ENCODE results near the gene TAF1.
"Not testable (repeated sequence)": the region's sequence is repeated elsewhere in the genome, so short reads cannot be mapped to it uniquely, and the experiment has no call there.

The TAF1 gene

GRCh38 chrX:71504346-71504745 is 138.2 kb downstream of the TAF1 start:
- WGBS, 2 donors (ENCODE audit: extremely low coverage in 2 of 2, insufficient read length in 2 of 2, insufficient replicate concordance in 1 of 2): no CpG with 5 or more reads among the region's 1 CpG
- no peak overlapping the region for H4K8ac ChIP-seq (ENCODE audit: low read depth, low read length)
- no peaks in the 10 kb centered on the region for H3K27me3 ChIP-seq (ENCODE audit: control insufficient read depth in 3 of 3, insufficient read depth in 3 of 3, low read depth in 1 of 3, low read length in 3 of 3)
- no peaks in the 10 kb centered on the region for H3K4me1 ChIP-seq (ENCODE audit: control insufficient read depth in 2 of 2, insufficient read depth in 1 of 2, low read depth in 1 of 2, low read length in 2 of 2)
- H2BK12ac ChIP-seq (ENCODE audit: low read length): no peak overlapping the region
- H3K9me3 ChIP-seq (replicated peaks in 1 of 2; ENCODE audit: control insufficient read depth in 2 of 2, insufficient read depth in 1 of 2, low read depth in 1 of 2, low read length in 2 of 2): no peaks in the 10 kb centered on the region
- no peaks in the 10 kb centered on the region for H3K79me1 ChIP-seq (ENCODE audit: low read depth, low read length)
- H3K27ac ChIP-seq (replicated peaks; ENCODE audit: low read length): no peak overlapping the region
- H2BK120ac ChIP-seq (ENCODE audit: low read depth, low read length): no peak overlapping the region
- H3K4ac ChIP-seq (ENCODE audit: low read length): no peak overlapping the region
- H3K36me3 ChIP-seq (replicated peaks in 1 of 2; ENCODE audit: control insufficient read depth in 2 of 2, insufficient read depth in 2 of 2, low read length in 2 of 2): no peaks in the 10 kb centered on the region
- H3K4me2 ChIP-seq (ENCODE audit: insufficient read depth, low read length, poor library complexity, severe bottlenecking): no peak overlapping the region
- H4K91ac ChIP-seq (ENCODE audit: low read depth, low read length, poor library complexity): no peak overlapping the region
- H2AFZ ChIP-seq (ENCODE audit: low read length): no peak overlapping the region
- no peak for DNase-seq (ENCODE audit: low spot score)
- no peak overlapping the region for H2BK15ac ChIP-seq (ENCODE audit: low read length)
- H3K9ac ChIP-seq (ENCODE audit: low read depth, low read length, poor library complexity): no peak overlapping the region
- no peak overlapping the region for H3K14ac ChIP-seq (ENCODE audit: low read length)
- H3K18ac ChIP-seq (ENCODE audit: low read length): no peak overlapping the region
- H3K23ac ChIP-seq (ENCODE audit: low read depth, low read length, poor library complexity): no peak overlapping the region
- no peak overlapping the region for H3K4me3 ChIP-seq (ENCODE audit: low read length in 2 of 2)
- no peak overlapping the region for H2AK5ac ChIP-seq (ENCODE audit: low read depth, low read length)
- no peak overlapping the region for H2BK5ac ChIP-seq (ENCODE audit: low read length)

GRCh38 chrX:71509289-71509688 is 143.1 kb downstream of the TAF1 start:
- no peak overlapping the region for H2BK15ac ChIP-seq (ENCODE audit: low read length)
- no peak for DNase-seq (ENCODE audit: low spot score)
- no peak overlapping the region for H4K8ac ChIP-seq (ENCODE audit: low read depth, low read length)
- no peak overlapping the region for H2AFZ ChIP-seq (ENCODE audit: low read length)
- no peak overlapping the region for H3K23ac ChIP-seq (ENCODE audit: low read depth, low read length, poor library complexity)
- no peak overlapping the region for H2BK120ac ChIP-seq (ENCODE audit: low read depth, low read length)
- no peak overlapping the region for H3K4me2 ChIP-seq (ENCODE audit: insufficient read depth, low read length, poor library complexity, severe bottlenecking)
- H3K4ac ChIP-seq (ENCODE audit: low read length): no peak overlapping the region
- no peaks in the 10 kb centered on the region for H3K27me3 ChIP-seq (ENCODE audit: control insufficient read depth in 3 of 3, insufficient read depth in 3 of 3, low read depth in 1 of 3, low read length in 3 of 3)
- no peak overlapping the region for H3K18ac ChIP-seq (ENCODE audit: low read length)
- no peaks in the 10 kb centered on the region for H3K4me1 ChIP-seq (ENCODE audit: control insufficient read depth in 2 of 2, insufficient read depth in 1 of 2, low read depth in 1 of 2, low read length in 2 of 2)
- no peak overlapping the region for H2BK12ac ChIP-seq (ENCODE audit: low read length)
- no peaks in the 10 kb centered on the region for H3K9me3 ChIP-seq (replicated peaks in 1 of 2; ENCODE audit: control insufficient read depth in 2 of 2, insufficient read depth in 1 of 2, low read depth in 1 of 2, low read length in 2 of 2)
- no peak overlapping the region for H2BK5ac ChIP-seq (ENCODE audit: low read length)
- no peak overlapping the region for H3K4me3 ChIP-seq (ENCODE audit: low read length in 2 of 2)
- H3K36me3 ChIP-seq (replicated peaks in 1 of 2; ENCODE audit: control insufficient read depth in 2 of 2, insufficient read depth in 2 of 2, low read length in 2 of 2): no peaks in the 10 kb centered on the region
- H2AK5ac ChIP-seq (ENCODE audit: low read depth, low read length): no peak overlapping the region
- no CpG with 5 or more reads among the region's 1 CpG for WGBS, 2 donors (ENCODE audit: extremely low coverage in 2 of 2, insufficient read length in 2 of 2, insufficient replicate concordance in 1 of 2)
- H3K14ac ChIP-seq (ENCODE audit: low read length): no peak overlapping the region
- H4K91ac ChIP-seq (ENCODE audit: low read depth, low read length, poor library complexity): no peak overlapping the region
- no peak overlapping the region for H3K27ac ChIP-seq (replicated peaks; ENCODE audit: low read length)
- no peak overlapping the region for H3K9ac ChIP-seq (ENCODE audit: low read depth, low read length, poor library complexity)
- H3K79me1 ChIP-seq (ENCODE audit: low read depth, low read length): no peaks in the 10 kb centered on the region

GRCh38 chrX:71510161-71510560 is 144.0 kb downstream of the TAF1 start:
- Histone ChIP-seq H2BK15ac (ENCODE audit: low read length) (no peak overlapping the region), H3K9me3 (replicated peaks in 1 of 2; ENCODE audit: control insufficient read depth in 2 of 2, insufficient read depth in 1 of 2, low read depth in 1 of 2, low read length in 2 of 2) (no peaks in the 10 kb centered on the region)

GRCh38 chrX:71513731-71514130 is 147.6 kb downstream of the TAF1 start:
- H2BK120ac ChIP-seq (ENCODE audit: low read depth, low read length); H2AK5ac ChIP-seq (ENCODE audit: low read depth, low read length); H3K9me3 ChIP-seq (replicated peaks in 1 of 2; ENCODE audit: control insufficient read depth in 2 of 2, insufficient read depth in 1 of 2, low read depth in 1 of 2, low read length in 2 of 2); H2AFZ ChIP-seq (ENCODE audit: low read length); H3K4me3 ChIP-seq (ENCODE audit: low read length in 2 of 2); H3K36me3 ChIP-seq (replicated peaks in 1 of 2; ENCODE audit: control insufficient read depth in 2 of 2, insufficient read depth in 2 of 2, low read length in 2 of 2); H3K79me1 ChIP-seq (ENCODE audit: low read depth, low read length); H4K8ac ChIP-seq (ENCODE audit: low read depth, low read length); H4K91ac ChIP-seq (ENCODE audit: low read depth, low read length, poor library complexity); H2BK12ac ChIP-seq (ENCODE audit: low read length); H3K27ac ChIP-seq (replicated peaks; ENCODE audit: low read length); H3K27me3 ChIP-seq (ENCODE audit: control insufficient read depth in 3 of 3, insufficient read depth in 3 of 3, low read depth in 1 of 3, low read length in 3 of 3); H2BK15ac ChIP-seq (ENCODE audit: low read length); H3K18ac ChIP-seq (ENCODE audit: low read length); H3K4me1 ChIP-seq (ENCODE audit: control insufficient read depth in 2 of 2, insufficient read depth in 1 of 2, low read depth in 1 of 2, low read length in 2 of 2); DNase-seq (ENCODE audit: low spot score); H3K4me2 ChIP-seq (ENCODE audit: insufficient read depth, low read length, poor library complexity, severe bottlenecking); H3K9ac ChIP-seq (ENCODE audit: low read depth, low read length, poor library complexity); H3K14ac ChIP-seq (ENCODE audit: low read length); H2BK5ac ChIP-seq (ENCODE audit: low read length); H3K4ac ChIP-seq (ENCODE audit: low read length); H3K23ac ChIP-seq (ENCODE audit: low read depth, low read length, poor library complexity): not testable (repeated sequence)
- WGBS, 2 donors (ENCODE audit: extremely low coverage in 2 of 2, insufficient read length in 2 of 2, insufficient replicate concordance in 1 of 2): no CpG with 5 or more reads among the region's 4 CpGs

More at GRCh38 chrX:71510161-71510560, 144.0 kb downstream of the TAF1 start:
- Histone ChIP-seq H4K91ac (ENCODE audit: low read depth, low read length, poor library complexity) (no peak overlapping the region), H3K4me1 (ENCODE audit: control insufficient read depth in 2 of 2, insufficient read depth in 1 of 2, low read depth in 1 of 2, low read length in 2 of 2) (no peaks in the 10 kb centered on the region), H3K18ac (ENCODE audit: low read length) (no peak overlapping the region), H3K23ac (ENCODE audit: low read depth, low read length, poor library complexity) (no peak overlapping the region), H3K27me3 (ENCODE audit: control insufficient read depth in 3 of 3, insufficient read depth in 3 of 3, low read depth in 1 of 3, low read length in 3 of 3) (no peaks in the 10 kb centered on the region), H3K4ac (ENCODE audit: low read length) (no peak overlapping the region), H2BK120ac (ENCODE audit: low read depth, low read length) (no peak overlapping the region), H3K36me3 (replicated peaks in 1 of 2; ENCODE audit: control insufficient read depth in 2 of 2, insufficient read depth in 2 of 2, low read length in 2 of 2) (no peaks in the 10 kb centered on the region), H2AFZ (ENCODE audit: low read length) (no peak overlapping the region), H3K9ac (ENCODE audit: low read depth, low read length, poor library complexity) (no peak overlapping the region), H2AK5ac (ENCODE audit: low read depth, low read length) (no peak overlapping the region), H3K79me1 (ENCODE audit: low read depth, low read length) (no peaks in the 10 kb centered on the region), H3K4me3 (ENCODE audit: low read length in 2 of 2) (no peak overlapping the region), H3K14ac (ENCODE audit: low read length) (no peak overlapping the region), H3K27ac (replicated peaks; ENCODE audit: low read length) (no peak overlapping the region), H2BK5ac (ENCODE audit: low read length) (no peak overlapping the region), H3K4me2 (ENCODE audit: insufficient read depth, low read length, poor library complexity, severe bottlenecking) (no peak overlapping the region), H2BK12ac (ENCODE audit: low read length) (no peak overlapping the region), H4K8ac (ENCODE audit: low read depth, low read length) (no peak overlapping the region)
- no CpG with 5 or more reads among the region's 2 CpGs for WGBS, 2 donors (ENCODE audit: extremely low coverage in 2 of 2, insufficient read length in 2 of 2, insufficient replicate concordance in 1 of 2)
- DNase-seq (ENCODE audit: low spot score): no peak
